Psoas muscle (tissue), 8 donors: Measurements from ENCODE around the gene HBM. TPM values are rescaled to one million over a fixed set of nuclear protein-coding genes. Genes with fewer than 3 reads are reported as not detected.
A peak's percentile ranks its signal among the peaks of the same experiment; 100 is the strongest.
"Not testable (repeated sequence)": the region's sequence is repeated elsewhere in the genome, so short reads cannot be mapped to it uniquely, and the experiment has no call there.

Source experiments
- ATAC-seq, 4 donors: fragments of 200-7000 bp; cut with Tn5 transposase; one replicate each; pipeline ENCODE4 v1.9.1; 2020; ENCODE audit warnings: moderate library complexity in 3 of 4, mild to moderate bottlenecking in 2 of 4
- DNase-seq, 2 donors: peaks; one replicate each; pipeline ENCODE4 v3.0.0-alpha.2; 2020
- H3K27ac ChIP-seq: fragments of 200-600 bp; one replicate; pipeline ENCODE4 v1.8.0; 2022
- H3K27me3 ChIP-seq, 3 donors: fragments of 200-600 bp in 1 of 3; one replicate each; pipeline versions ENCODE4 v1.6.1 to v1.8.0; 2013 to 2022; ENCODE audit warnings: low read length in 2 of 3, mild to moderate bottlenecking in 2 of 3, moderate library complexity in 1 of 3; ENCODE audit not compliant: insufficient read depth in 3 of 3
- H3K36me3 ChIP-seq, 2 donors: fragments of 200-600 bp in 1 of 2; one replicate each; pipeline versions ENCODE4 v1.6.1 to v1.8.0; 2013 to 2022; ENCODE audit warnings: low read depth in 1 of 2, mild to moderate bottlenecking in 1 of 2, moderate library complexity in 1 of 2; ENCODE audit not compliant: insufficient read depth in 1 of 2
- H3K4me1 ChIP-seq: fragments of 200-600 bp; one replicate; pipeline ENCODE4 v1.8.0; 2022
- H3K4me3 ChIP-seq: fragments of 200-600 bp; one replicate; pipeline ENCODE4 v1.8.0; 2022; ENCODE audit warnings: mild to moderate bottlenecking
- H3K9me3 ChIP-seq: fragments of 200-600 bp; one replicate; pipeline ENCODE4 v1.8.0; 2022
- CTCF ChIP-seq: fragments of 200-600 bp; IDR thresholded peaks from one replicate; pipeline ENCODE4 v1.8.0; 2022; ENCODE audit warnings: antibody characterized with exemption
- WGBS, 3 donors: extraction: QIAGEN DNeasy Blood & Tissue Kit; methylation state at CpG; one replicate each; pipeline versions ENCODE4 v1.1.6 to v1.1.7; 2013; 5-methylcytosine and 5-hydroxymethylcytosine counted together
- intact Hi-C, 2 donors: fragments of 100-400 bp; cut with DNase I; formaldehyde crosslinking; loops; one replicate each; pipeline versions ENCODE4 v1.11.0 to v1.14.2; 2022
- polyA plus RNA-seq, 3 donors: library from polyadenylated mRNA; stranded (reverse); fragments of 200-250 nt; gene quantifications; one replicate each; pipeline ENCODE4 v1.2.3, GENCODE V29; 2013
- total RNA-seq, 4 donors: library from RNA; stranded (reverse); fragmentation: NEBNext Ultra II Directional in 2 of 4; extraction: Animal tissue kit (Norgen Biotek cat#: 25700) in 2 of 4; gene quantifications; one replicate each; pipeline versions ENCODE4 v1.2.1 to v1.2.4, GENCODE V29; 2021 to 2023
- donor health status: healthy with polysubstance abuse.
- donor health status: DM: no; HTN: no; CAD: no; lungs with moderate emphysema.
- donor health status: Bipolar disorder and iron deficiency.
- donor health status: healthy.
- donor health status: DM: yes; HTN: yes; CAD: no.
- donor health status: DM: no; HTN: no; CAD: no.
- donor health status: DM: no; HTN: no; CAD: no.
- donor health status: DM: yes; HTN: yes; CAD: no.

HBM gene
- total and polyA plus RNA-seq, 7 donors = 2.9 TPM; not detected in 6

GRCh38 chr16:169014-169413 lies 3.2 kb downstream of the HBM start:
- TF ChIP-seq CTCF = no peak
- no peak for ATAC-seq
- 15 to 32% (median 21%) methylated on average over 3 of the region's 3 CpGs for WGBS, 3 donors
- intact Hi-C loops = no loop called here
- Histone ChIP-seq H3K4me3 (no peak overlapping the region), H3K4me1 (peaks cover 11% of the 10 kb centered on the region), H3K9me3 (no peaks in the 10 kb centered on the region), H3K36me3 (no peaks in the 10 kb centered on the region), H3K27ac (no peak overlapping the region), H3K27me3 (peaks cover 0 to 73% (median 37%) of the 10 kb centered on the region in 3 donors)
- no peak for DNase-seq

- H3K4me3 ChIP-seq, H3K27ac ChIP-seq, intact Hi-C loops, DNase-seq, H3K36me3 ChIP-seq, H3K9me3 ChIP-seq: not testable (repeated sequence)
- H3K27me3 ChIP-seq = peaks cover 0 to 79% (median 44%) of the 10 kb centered on the region in 3 donors
- ATAC-seq = peak in 2 of 4 donors; percentile 24 to 52
- 1 to 6% (median 3%) methylated on average over 5 of the region's 5 CpGs for WGBS, 3 donors
- peaks cover 10% of the 10 kb centered on the region for H3K4me1 ChIP-seq
Observed at GRCh38 chr16:170088-170507, 4.3 kb downstream of the HBM start.

GRCh38 chr16:170788-171187 lies 5.0 kb downstream of the HBM start:
- TF ChIP-seq CTCF = no peak
- Histone ChIP-seq H3K27ac (no peak overlapping the region), H3K4me3 (no peak overlapping the region), H3K9me3 (no peaks in the 10 kb centered on the region), H3K4me1 (peaks cover 3% of the 10 kb centered on the region), H3K27me3 (peaks cover 0 to 78% (median 42%) of the 10 kb centered on the region in 3 donors), H3K36me3 (no peaks in the 10 kb centered on the region)
- DNase-seq = no peak
- ATAC-seq = no peak
- 39 to 57% (median 52%) methylated on average over 1 of the region's 1 CpG for WGBS, 3 donors
- intact Hi-C loops = no loop called here

GRCh38 chr16:172374-172941 lies 6.7 kb downstream of the HBM start, which contains the start of gene HBA2:
Gene HBA2, plus strand, starts transcription at chr16:172876. Its CDS starts 37 bp downstream, at chr16:172913.
- DNase-seq, H3K36me3 ChIP-seq, H3K4me3 ChIP-seq, H3K4me1 ChIP-seq, H3K27ac ChIP-seq, intact Hi-C loops, H3K9me3 ChIP-seq: not testable (repeated sequence)
- H3K27me3 ChIP-seq = peaks cover 0 to 66% (median 33%) of the 10 kb centered on the region in 3 donors
- ATAC-seq = peak in 2 of 4 donors; percentile 14 to 33
- no CpG with 5 or more reads among the region's 74 CpGs for WGBS, 3 donors

GRCh38 chr16:173211-173854 lies 7.6 kb downstream of the HBM start:
- H3K36me3 ChIP-seq, H3K4me3 ChIP-seq, H3K27ac ChIP-seq, ATAC-seq, H3K9me3 ChIP-seq, intact Hi-C loops, H3K4me1 ChIP-seq, DNase-seq: not testable (repeated sequence)
- peaks cover 0 to 66% (median 31%) of the 10 kb centered on the region in 3 donors for H3K27me3 ChIP-seq
- WGBS, 3 donors = 4 to 7% (median 5%) methylated on average over 20 to 29 of the region's 44 CpGs

GRCh38 chr16:173928-174769 lies 8.4 kb downstream of the HBM start:
- H3K4me1 ChIP-seq, H3K36me3 ChIP-seq, H3K4me3 ChIP-seq, H3K27ac ChIP-seq, intact Hi-C loops, H3K9me3 ChIP-seq: not testable (repeated sequence)
- WGBS, 3 donors = 12 to 20% (median 16%) methylated on average over 5 to 10 of the region's 13 CpGs
- ATAC-seq (peak in 3 of 4 donors; percentile 24 to 66 (median 43)), DNase-seq (peak in 1 of 2 donors; percentile 24)
- peaks cover 0 to 66% (median 30%) of the 10 kb centered on the region in 3 donors for H3K27me3 ChIP-seq
